ENCODE measurements around the gene DNAH9.

DNAH9 gene

GRCh38 chr17:11598274-11599221 lies at the start of gene DNAH9:
Gene DNAH9 (plus strand): TSS chr17:11598470. CDS start chr17:11598499, 29 bp downstream.
- peak; percentile 17 to 33 for DNase-seq (ENCODE audit: low read depth in 2 of 2)

GRCh38 chr17:11550431-11550830 lies 47.8 kb upstream of the DNAH9 start:
- DNase-seq (ENCODE audit: low read depth in 2 of 2): no peak

- DNase-seq (ENCODE audit: low read depth in 2 of 2): no peak
Observed at GRCh38 chr17:11551442-11551841, 46.8 kb upstream of the DNAH9 start.

GRCh38 chr17:11553135-11553534 lies 45.1 kb upstream of the DNAH9 start:
- DNase-seq (ENCODE audit: low read depth in 2 of 2): no peak

- no peak for DNase-seq (ENCODE audit: low read depth in 2 of 2)
Observed at GRCh38 chr17:11554042-11554441, 44.2 kb upstream of the DNAH9 start.

- DNase-seq (ENCODE audit: low read depth in 2 of 2): no peak
Observed at GRCh38 chr17:11554542-11554941, 43.7 kb upstream of the DNAH9 start.

GRCh38 chr17:11555530-11555929 lies 42.7 kb upstream of the DNAH9 start:
- DNase-seq (ENCODE audit: low read depth in 2 of 2): no peak

- DNase-seq (ENCODE audit: low read depth in 2 of 2): no peak
Observed at GRCh38 chr17:11557727-11558452, 40.4 kb upstream of the DNAH9 start.

- no peak for DNase-seq (ENCODE audit: low read depth in 2 of 2)
Observed at GRCh38 chr17:11558681-11559234, 39.5 kb upstream of the DNAH9 start.

GRCh38 chr17:11559601-11560000 lies 38.7 kb upstream of the DNAH9 start:
- DNase-seq (ENCODE audit: low read depth in 2 of 2): no peak

- DNase-seq (ENCODE audit: low read depth in 2 of 2): no peak
Observed at GRCh38 chr17:11561281-11561680, 37.0 kb upstream of the DNAH9 start.

- no peak for DNase-seq (ENCODE audit: low read depth in 2 of 2)
Observed at GRCh38 chr17:11561702-11562101, 36.6 kb upstream of the DNAH9 start.

- DNase-seq (ENCODE audit: low read depth in 2 of 2): no peak
Observed at GRCh38 chr17:11564589-11565380, 33.5 kb upstream of the DNAH9 start.

- DNase-seq (ENCODE audit: low read depth in 2 of 2): no peak
Observed at GRCh38 chr17:11565591-11565990, 32.7 kb upstream of the DNAH9 start.

GRCh38 chr17:11578998-11579397 lies 19.3 kb upstream of the DNAH9 start:
- no peak for DNase-seq (ENCODE audit: low read depth in 2 of 2)

GRCh38 chr17:11580677-11581076 lies 17.6 kb upstream of the DNAH9 start:
- no peak for DNase-seq (ENCODE audit: low read depth in 2 of 2)

GRCh38 chr17:11582217-11582616 lies 16.1 kb upstream of the DNAH9 start:
- DNase-seq (ENCODE audit: low read depth in 2 of 2): no peak

- DNase-seq (ENCODE audit: low read depth in 2 of 2): no peak
Observed at GRCh38 chr17:11583306-11583992, 14.8 kb upstream of the DNAH9 start.

GRCh38 chr17:11589716-11590115 lies 8.6 kb upstream of the DNAH9 start:
- no peak for DNase-seq (ENCODE audit: low read depth in 2 of 2)

GRCh38 chr17:11601661-11602060 lies 3.4 kb downstream of the DNAH9 start:
- DNase-seq (ENCODE audit: low read depth in 2 of 2): no peak

- DNase-seq (ENCODE audit: low read depth in 2 of 2): no peak
Observed at GRCh38 chr17:11608396-11608795, 10.1 kb downstream of the DNAH9 start.
